ENCODE data around the gene CCDC171.

The CCDC171 gene

DNA sequence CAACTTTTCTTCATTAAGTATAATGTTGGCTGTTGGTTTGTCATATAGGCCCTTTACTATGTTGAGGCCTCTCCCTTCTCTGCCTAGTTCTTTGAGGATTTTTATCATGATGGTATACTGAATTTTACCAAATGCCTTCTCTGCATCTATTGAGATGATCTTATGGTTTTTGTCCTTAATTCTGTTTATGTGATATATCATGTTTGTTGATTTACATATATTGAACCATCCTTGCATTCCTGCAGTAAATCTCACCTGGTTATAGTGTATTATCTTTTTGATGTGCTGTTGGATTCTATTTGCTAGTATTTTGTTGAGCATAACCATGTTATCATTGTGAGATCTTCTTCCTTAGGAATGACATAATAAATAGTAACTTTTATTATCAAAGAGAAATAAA, 362.9 kb downstream of the CCDC171 start:
- DNase-seq (ENCODE audit: low spot score) = no peak
- TF ChIP-seq, protein P1, sequence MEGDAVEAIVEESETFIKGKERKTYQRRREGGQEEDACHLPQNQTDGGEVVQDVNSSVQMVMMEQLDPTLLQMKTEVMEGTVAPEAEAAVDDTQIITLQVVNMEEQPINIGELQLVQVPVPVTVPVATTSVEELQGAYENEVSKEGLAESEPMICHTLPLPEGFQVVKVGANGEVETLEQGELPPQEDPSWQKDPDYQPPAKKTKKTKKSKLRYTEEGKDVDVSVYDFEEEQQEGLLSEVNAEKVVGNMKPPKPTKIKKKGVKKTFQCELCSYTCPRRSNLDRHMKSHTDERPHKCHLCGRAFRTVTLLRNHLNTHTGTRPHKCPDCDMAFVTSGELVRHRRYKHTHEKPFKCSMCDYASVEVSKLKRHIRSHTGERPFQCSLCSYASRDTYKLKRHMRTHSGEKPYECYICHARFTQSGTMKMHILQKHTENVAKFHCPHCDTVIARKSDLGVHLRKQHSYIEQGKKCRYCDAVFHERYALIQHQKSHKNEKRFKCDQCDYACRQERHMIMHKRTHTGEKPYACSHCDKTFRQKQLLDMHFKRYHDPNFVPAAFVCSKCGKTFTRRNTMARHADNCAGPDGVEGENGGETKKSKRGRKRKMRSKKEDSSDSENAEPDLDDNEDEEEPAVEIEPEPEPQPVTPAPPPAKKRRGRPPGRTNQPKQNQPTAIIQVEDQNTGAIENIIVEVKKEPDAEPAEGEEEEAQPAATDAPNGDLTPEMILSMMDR (IDR thresholded peaks at IDR 0.05; ENCODE audit: extremely low read depth, missing control alignments) = no peak

DNA sequence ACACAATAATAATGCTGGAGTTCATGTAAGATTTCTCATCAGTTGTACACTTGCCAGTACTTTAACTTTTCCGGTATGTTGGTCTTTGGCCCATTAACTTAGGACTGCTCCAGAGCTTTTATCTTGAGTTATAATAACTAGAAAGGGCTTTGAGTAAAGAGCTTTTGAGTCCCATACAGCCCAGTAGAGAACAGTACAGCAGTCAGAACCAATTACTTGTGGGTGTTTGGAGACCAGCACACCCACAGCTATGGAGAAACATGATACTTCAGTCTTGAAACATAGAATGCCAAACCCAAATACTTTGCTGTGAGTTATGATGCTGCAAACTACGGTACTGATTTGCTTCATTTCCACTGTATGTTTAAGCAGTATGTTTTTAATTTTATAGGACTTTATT, 374.3 kb downstream of the CCDC171 start:
- TF ChIP-seq, protein P1 (IDR thresholded peaks at IDR 0.05; ENCODE audit: extremely low read depth, missing control alignments) = no peak

DNA sequence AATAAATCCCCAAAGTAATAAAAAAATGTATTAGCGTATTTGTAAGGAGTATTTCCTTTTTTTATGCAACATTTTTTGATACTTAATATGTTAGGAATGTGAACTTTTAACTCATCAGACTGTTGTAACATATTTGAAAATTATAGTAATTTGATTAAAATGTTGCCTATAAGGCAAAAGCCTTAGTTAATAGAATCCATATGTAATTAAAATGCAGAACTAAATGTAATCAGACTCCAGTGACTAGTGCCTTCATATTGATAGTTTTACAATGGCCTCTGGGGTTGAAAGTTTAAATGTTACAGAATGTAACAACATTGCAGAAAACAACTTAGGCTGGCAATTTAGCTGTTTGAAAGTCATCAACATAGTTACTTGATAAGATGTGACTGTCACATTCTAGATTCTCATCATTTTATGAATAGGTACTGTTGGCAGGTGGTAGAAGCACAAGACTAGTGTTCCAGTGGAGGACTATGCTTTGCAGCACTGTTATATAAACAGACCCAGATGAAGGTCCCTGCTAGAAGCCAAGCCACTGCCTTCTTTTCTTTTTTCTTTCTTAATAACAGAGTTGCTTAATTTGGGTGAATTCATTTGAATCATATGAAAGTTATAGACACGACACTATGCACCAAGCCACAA, 382.9 kb downstream of the CCDC171 start:
- DNase-seq (ENCODE audit: low spot score) = no peak
- TF ChIP-seq, protein P1 (IDR thresholded peaks at IDR 0.05; ENCODE audit: extremely low read depth, missing control alignments) = no peak

More for the DNA sequence above, 374.3 kb downstream of the CCDC171 start:
- DNase-seq (ENCODE audit: low spot score) = no peak

DNA sequence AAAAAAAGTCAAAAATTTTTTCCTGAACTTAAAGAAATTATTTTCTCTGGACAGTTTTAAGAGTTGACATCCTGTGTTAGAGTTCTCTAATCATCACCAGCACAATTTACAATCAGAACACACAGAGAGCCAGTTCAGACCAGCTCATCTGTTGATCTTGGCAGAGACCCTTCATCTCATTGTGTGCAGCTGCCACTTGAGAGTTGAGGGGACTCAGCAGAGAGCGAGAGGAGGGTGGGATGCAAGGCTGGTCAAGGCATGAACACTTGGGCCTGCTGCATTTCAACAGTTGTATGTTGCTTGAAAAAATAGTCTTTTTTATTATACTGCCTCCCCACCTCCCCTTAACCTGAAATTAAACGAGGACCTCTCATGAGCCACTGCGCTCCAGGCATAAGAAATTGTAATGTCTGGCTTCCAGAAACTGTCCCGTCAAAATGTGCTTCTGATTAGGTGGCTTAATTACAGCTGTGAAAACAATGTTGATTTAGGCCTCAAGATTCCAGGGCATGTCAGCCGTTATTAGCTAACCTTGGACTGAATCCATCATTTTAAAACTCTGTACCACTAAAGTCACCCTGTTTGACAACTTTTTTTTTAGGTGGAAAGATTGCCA, 383.6 kb downstream of the CCDC171 start:
- DNase-seq (ENCODE audit: low spot score) = no peak
- TF ChIP-seq, protein P1 (IDR thresholded peaks at IDR 0.05; ENCODE audit: extremely low read depth, missing control alignments) = no peak

DNA sequence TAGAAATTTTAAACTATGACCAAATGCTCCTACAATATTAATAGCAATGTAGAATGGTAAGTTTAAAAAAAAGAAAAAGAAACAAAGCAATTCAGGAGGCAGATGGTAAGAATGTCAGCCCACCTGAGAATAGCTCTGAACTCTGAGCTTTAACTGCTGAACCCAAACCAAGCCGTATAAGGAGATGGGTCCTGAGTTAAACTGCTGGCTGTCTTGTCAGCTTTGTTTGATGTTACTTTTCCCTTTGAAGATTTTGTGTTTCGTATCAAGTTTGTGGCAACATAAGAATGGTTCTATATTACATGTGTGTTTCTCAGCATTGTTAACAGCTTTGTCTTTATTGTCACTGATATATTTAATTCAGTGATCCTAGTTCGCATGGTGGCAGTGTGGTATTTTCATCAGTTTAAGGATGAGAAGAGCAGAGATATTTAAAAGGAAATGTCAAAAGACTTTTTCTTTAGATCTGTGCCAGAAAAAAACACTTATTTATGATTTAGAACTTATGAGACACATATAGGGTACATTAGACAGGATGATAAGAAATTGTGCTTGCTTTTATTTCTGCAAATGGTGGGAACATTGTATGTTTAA, 390.1 kb downstream of the CCDC171 start:
- TF ChIP-seq, protein P1 (IDR thresholded peaks at IDR 0.05; ENCODE audit: extremely low read depth, missing control alignments) = no peak
- no peak for DNase-seq (ENCODE audit: low spot score)

DNA sequence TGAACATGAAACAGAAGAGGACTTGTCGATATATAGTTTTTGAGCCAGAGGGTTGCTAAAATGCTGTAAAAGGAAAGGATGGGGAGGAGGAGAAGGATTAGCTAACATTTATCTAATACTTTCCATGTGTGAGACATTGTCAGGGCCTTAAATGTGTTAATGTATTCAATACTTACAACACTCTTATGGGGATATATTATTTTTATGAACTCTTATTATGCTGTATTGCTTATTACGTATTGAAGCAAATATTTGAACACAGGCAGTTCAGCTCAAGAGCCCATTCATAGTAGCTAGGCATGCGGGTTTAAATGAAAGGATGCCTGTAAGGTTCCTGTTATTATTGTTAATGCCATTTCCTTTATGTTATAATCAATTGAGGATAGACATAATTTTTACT, 391.5 kb downstream of the CCDC171 start:
- DNase-seq (ENCODE audit: low spot score) = no peak
- TF ChIP-seq, protein P1 (IDR thresholded peaks at IDR 0.05; ENCODE audit: extremely low read depth, missing control alignments) = no peak

DNA sequence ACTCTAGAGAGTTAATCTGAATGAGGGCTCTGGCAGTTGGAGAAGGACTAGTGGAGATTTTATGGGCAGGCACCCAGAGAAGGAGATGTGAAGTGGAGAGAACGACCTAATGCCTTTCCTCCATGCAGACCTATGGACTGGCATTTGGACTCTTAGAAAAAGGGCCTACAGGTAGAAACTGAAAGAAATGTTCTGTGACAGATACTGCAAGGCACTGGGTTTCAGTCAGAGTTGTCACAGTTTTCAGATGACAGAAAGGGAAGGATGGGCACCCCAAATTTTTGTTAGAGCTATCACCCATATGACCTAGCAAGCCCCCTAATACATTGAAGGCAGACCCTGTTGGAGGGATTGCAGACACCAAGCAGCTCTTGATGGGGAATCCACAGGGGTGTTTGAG, 406.8 kb downstream of the CCDC171 start:
- DNase-seq (ENCODE audit: low spot score) = no peak
- TF ChIP-seq, protein P1 (IDR thresholded peaks at IDR 0.05; ENCODE audit: extremely low read depth, missing control alignments) = no peak

All from GM20000 (cell line).